A549 (cell line): ENCODE data around the gene TRAPPC10.

Experiments used
- CBX8 ChIP-seq: fragments of 200-600 bp; sonication (generic); IDR thresholded peaks from 2 replicates; pipeline ENCODE4 v1.6.1; 2016
- EP300 ChIP-seq, 2 experiments: fragments of >200 bp; sonication (Bioruptor Twin); formaldehyde crosslinking; IDR thresholded peaks; 2 replicates in 1 of 2; 3 replicates in 1 of 2; pipeline ENCODE4 v1.6.1; 2016 to 2017
- HDAC2 ChIP-seq: fragments of 200-600 bp; sonication (generic); IDR thresholded peaks from 2 replicates; pipeline ENCODE4 v1.6.1; 2016
- HOXB13 ChIP-seq: fragments of 250-450 bp; sonication (Bioruptor Pico); IDR thresholded peaks from 2 replicates; pipeline ENCODE4 v1.5.0; 2020; ENCODE audit warnings: low read depth, mild to moderate bottlenecking, moderate library complexity
- JUNB ChIP-seq: fragments of >200 bp; sonication (Bioruptor Twin); formaldehyde crosslinking; IDR thresholded peaks from 2 replicates; pipeline ENCODE4 v1.6.1; 2016
- KDM1A ChIP-seq: fragments of 200-600 bp; sonication (generic); IDR thresholded peaks from 2 replicates; pipeline ENCODE4 v1.6.1; 2016; ENCODE audit warnings: low read depth, mild to moderate bottlenecking
- MAFK ChIP-seq: fragments of 450-650 bp; IDR thresholded peaks from 2 replicates; pipeline ENCODE4 v1.6.1; 2014; ENCODE audit not compliant: partially characterized antibody
- MAZ ChIP-seq: fragments of 150-350 bp; IDR thresholded peaks from 2 replicates; pipeline ENCODE4 v1.6.1; 2014; ENCODE audit warnings: antibody characterized with exemption, low read depth, low read length, borderline replicate concordance
- NPAS2 ChIP-seq: fragments of 250-450 bp; sonication (Bioruptor Pico); IDR thresholded peaks from 2 replicates; pipeline ENCODE4 v1.8.0; 2022; ENCODE audit warnings: mild to moderate bottlenecking, moderate library complexity, borderline replicate concordance
- RAD21 ChIP-seq, 2 experiments: fragments of >200 bp in 1 of 2; sonication (Bioruptor Twin) in 1 of 2; formaldehyde crosslinking in 1 of 2; IDR thresholded peaks in 1 of 2; conservative IDR thresholded peaks in 1 of 2; 2 replicates in 1 of 2; 3 replicates in 1 of 2; pipeline ENCODE4 v1.6.1; 2012 to 2018; ENCODE audit warnings: inconsistent platforms in 1 of 2
- RARB ChIP-seq: fragments of 250-450 bp; sonication (Bioruptor Pico); IDR thresholded peaks from 2 replicates; pipeline ENCODE4 v1.8.0; 2021; ENCODE audit warnings: mild to moderate bottlenecking, moderate library complexity
- SMC3 ChIP-seq: fragments of >200 bp; sonication (Bioruptor Twin); formaldehyde crosslinking; IDR thresholded peaks from 3 replicates; pipeline ENCODE4 v1.6.1; 2018; ENCODE audit warnings: inconsistent platforms
- TF ChIP-seq, protein P1 (sequence below): fragments of >200 bp; sonication (Bioruptor Twin); formaldehyde crosslinking; IDR thresholded peaks from 3 replicates; pipeline ENCODE4 v1.5.1; 2016
- TF ChIP-seq, protein P2 (sequence below): IDR thresholded peaks from 2 replicates; pipeline ENCODE4 v1.6.1; 2012

DNA sequence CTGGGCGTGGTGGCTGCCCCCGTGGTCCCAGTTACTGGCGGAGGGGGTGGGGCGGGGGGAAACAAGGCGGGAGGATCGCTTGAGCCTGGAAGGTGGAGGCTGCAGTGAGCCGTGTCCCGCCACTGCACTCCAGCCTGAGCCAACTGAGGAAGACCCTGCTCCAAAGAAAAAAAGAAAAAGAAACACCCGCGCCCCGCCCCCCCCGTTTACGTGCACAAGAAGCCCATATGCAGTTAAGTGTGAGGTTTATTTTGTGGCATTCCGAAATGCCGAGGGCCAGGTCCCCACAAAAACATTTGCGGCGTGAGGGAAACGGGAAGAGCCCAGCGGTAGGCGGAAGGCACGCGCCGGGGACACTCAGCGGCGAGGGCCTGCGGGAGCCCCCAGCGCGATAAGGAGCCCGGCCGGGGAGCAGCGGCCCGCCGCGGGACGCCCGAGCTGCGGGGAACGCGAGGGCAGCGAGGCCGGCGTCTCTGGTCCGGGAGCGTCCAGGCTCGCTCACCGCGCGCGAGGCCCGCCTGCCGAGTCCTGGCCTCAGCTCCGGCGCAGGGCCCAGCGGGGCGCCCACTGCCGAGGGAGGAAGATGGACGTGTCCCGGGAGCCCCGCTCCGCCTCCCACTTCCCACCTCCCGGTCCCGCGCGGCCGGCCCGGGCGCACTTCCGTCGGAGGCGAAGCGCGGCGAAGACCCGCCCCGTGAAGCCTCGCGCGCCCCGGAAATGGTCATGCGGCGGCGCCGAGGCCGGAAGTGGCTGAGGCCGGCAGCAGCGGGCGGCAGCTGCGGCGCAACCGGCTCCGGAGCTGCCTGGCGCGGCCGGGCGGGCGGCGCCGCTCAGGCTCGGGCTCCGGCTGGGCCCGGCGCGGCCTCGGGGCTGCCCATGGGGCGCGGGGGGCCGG, at the start of gene TRAPPC10:
- TF ChIP-seq HDAC2 (no peak), NPAS2 (no peak), CBX8 (no peak), KDM1A (no peak), EP300 (IDR thresholded peaks at IDR 0.05) (no peak), MAZ (no peak), RARB (CRISPR knock-in tag) (no peak), MAFK (no peak), RAD21 (conservative IDR thresholded peaks at IDR 0.05 in 1 of 2, IDR thresholded peaks at IDR 0.05 in 1 of 2) (no peak), HOXB13 (CRISPR knock-in tag) (no peak), SMC3 (no peak), JUNB (no peak)
- TF ChIP-seq, protein P1, sequence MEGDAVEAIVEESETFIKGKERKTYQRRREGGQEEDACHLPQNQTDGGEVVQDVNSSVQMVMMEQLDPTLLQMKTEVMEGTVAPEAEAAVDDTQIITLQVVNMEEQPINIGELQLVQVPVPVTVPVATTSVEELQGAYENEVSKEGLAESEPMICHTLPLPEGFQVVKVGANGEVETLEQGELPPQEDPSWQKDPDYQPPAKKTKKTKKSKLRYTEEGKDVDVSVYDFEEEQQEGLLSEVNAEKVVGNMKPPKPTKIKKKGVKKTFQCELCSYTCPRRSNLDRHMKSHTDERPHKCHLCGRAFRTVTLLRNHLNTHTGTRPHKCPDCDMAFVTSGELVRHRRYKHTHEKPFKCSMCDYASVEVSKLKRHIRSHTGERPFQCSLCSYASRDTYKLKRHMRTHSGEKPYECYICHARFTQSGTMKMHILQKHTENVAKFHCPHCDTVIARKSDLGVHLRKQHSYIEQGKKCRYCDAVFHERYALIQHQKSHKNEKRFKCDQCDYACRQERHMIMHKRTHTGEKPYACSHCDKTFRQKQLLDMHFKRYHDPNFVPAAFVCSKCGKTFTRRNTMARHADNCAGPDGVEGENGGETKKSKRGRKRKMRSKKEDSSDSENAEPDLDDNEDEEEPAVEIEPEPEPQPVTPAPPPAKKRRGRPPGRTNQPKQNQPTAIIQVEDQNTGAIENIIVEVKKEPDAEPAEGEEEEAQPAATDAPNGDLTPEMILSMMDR = no peak
- TF ChIP-seq, protein P2, sequence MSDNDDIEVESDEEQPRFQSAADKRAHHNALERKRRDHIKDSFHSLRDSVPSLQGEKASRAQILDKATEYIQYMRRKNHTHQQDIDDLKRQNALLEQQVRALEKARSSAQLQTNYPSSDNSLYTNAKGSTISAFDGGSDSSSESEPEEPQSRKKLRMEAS = peak; percentile 84
